Body of pancreas (tissue), 4 donors: Measurements from ENCODE around the gene ARAF.

Experiments
- CTCF ChIP-seq, 7 experiments: fragments of 450-650 bp in 4 of 7; fragments of 200-600 bp in 3 of 7; sonication (generic) in 3 of 7; IDR thresholded peaks; one replicate each; pipeline ENCODE4 v1.5.1; 2016 to 2019; ENCODE audit warnings: antibody characterized with exemption in 7 of 7
- POLR2A ChIP-seq, 3 donors: fragments of 450-650 bp; IDR thresholded peaks; one replicate each; pipeline ENCODE4 v1.6.1; 2016; ENCODE audit warnings: antibody characterized with exemption in 3 of 3, mild to moderate bottlenecking in 2 of 3

GRCh38 chrX:47608130-47608810 is 47.3 kb downstream of the ARAF start:
- TF ChIP-seq POLR2A (IDR thresholded peaks at IDR 0.05), result no peak
- TF ChIP-seq CTCF (IDR thresholded peaks at IDR 0.05), result no peak
